Stimulated activated CD4-positive, alpha-beta T cell treated with anti-CD3 and anti-CD28 coated beads, Interleukin-15, amount 100 ng/mL, for 48 hours (primary cell): ENCODE data around the gene ZNF579.

Experiments
- DNase-seq, 2 donors: peaks; one replicate each; pipeline ENCODE4 v3.0.0-alpha.2; 2020; ENCODE audit warnings: low read depth in 2 of 2

ZNF579 gene

GRCh38 chr19:55611983-55612645 is 31.5 kb upstream of the ZNF579 start:
- DNase-seq = no peak

- DNase-seq = no peak
Observed at GRCh38 chr19:55611300-55611982, 30.8 kb upstream of the ZNF579 start.

- no peak for DNase-seq
Observed at GRCh38 chr19:55609326-55609725, 28.7 kb upstream of the ZNF579 start.

- DNase-seq = no peak
Observed at GRCh38 chr19:55606817-55607216, 26.2 kb upstream of the ZNF579 start.

GRCh38 chr19:55606471-55606787 is 25.8 kb upstream of the ZNF579 start:
- DNase-seq = no peak

DNA sequence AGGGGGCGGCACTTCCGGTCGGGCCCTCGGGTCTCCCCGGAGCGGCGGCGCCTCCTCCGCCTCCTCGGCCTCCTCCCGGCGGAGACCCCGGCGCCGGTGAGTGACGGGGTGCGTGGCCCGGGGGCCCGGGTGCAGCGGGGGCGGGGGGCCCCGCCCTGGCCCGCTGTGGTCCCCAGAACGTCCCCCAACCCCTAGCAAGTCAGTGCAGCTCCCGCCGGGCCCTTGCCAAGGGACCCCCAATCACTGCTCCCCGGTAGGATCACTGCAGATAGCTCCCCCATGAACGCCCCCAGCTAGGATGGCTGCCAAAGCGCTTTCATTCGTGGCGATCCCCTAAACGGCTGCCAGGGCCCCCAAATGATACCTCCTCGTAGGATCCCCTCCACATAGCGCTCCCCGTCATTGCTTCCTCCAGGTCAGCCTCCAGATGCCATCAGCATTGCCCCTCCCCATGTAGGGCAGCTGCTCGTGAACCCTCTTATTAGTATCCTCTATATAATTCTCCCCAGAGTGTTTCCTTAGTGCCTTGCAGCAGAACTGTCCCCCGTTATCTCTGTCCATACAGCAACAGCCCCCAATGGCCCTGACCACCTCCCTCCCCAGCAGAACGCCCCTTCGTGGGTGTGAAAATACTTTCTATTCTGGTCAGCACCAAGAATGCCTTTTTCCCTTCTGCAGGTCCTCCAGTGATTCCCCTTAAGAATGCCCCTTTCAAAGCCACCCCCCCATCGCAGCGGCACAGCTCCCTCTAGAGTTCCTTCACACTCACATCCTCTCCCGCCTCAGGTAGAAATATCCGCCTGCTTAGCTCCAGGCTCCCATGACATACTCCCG is 25.2 kb upstream of the ZNF579 start, which contains the start of gene ZNF865:
Gene ZNF865 (plus strand): TSS at position 11 of the 834 bp plus-strand sequence. CDS start 7,972 bp downstream, outside the sequence.
- DNase-seq = peak; percentile 53 to 57

DNA sequence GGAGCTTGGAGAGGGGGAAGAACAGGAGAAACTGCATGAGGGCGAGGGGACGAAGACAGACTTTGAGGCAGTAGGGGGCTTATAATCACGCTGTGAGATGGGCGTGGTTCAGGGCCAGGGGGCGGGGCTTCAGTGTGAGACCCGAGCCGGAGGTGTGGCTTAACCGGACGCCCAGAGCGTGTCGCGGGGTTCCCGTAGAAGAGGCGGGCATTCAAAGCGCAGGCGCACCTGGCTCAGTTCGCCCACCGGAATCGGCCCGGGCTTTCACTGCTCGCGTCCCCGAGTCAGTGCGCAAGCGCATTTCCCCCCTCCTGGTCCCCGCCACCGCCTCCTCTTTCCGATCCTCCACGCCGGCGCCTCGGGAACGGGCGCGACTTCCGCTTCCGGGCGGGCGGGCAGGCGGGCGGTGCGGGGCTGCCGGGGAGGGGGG is 24.6 kb upstream of the ZNF579 start:
- peak; percentile 98 for DNase-seq

DNA sequence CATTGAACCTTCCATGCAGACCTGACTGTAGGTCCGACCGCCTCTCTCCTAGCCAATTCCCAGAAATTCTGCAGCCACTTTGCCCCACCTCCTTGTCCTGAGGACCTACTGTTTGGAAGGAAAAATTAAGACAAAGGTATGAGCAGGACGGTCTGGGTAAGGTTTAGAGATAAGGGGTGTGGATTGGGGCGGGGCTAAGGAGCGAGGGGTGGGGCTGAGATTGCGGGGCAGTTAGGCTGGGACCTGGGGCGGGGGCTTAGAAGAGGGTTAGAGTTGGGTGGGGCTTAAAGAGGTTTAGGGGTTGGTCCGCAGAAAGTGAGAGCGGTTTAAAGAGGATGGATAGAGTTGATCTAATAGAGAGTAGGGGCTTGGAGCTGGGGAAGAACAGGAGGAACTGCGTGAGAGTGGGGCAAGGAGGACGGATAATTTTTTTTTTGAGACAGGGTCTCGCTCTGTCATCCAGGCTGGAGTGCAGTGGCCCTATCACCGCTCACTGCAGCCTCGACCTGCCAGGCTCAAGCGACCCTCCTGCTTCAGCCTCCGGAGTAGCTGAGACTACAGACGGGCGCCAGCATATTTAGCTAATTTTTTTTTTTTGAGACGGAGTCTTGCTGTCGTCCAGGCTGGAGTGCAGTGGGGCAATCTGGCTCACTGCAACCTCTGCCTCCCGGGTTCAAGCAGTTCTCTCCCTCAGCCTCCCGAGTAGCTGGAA is 23.1 kb upstream of the ZNF579 start:
- no peak for DNase-seq

DNA sequence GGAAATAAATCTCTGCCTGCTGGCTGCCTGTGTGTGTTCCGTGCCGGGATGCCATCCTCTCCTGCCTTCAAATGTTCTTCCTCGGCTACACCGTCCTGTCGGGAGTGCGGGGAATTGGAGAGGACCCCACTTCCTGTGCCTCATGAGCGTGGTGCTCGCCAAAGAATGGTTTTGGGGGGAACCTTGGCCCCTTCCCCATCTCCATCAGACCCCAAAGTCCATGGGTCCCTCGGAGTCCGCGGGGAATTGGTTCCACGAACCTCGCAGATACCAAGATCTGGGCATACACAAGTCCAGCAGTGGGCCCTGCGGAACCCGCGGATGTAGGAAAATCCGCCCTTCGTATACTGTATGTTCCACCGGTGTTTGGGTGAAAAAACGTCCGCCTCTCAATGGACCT is 22.5 kb upstream of the ZNF579 start:
- DNase-seq = no peak

GRCh38 chr19:55602104-55603001 is 21.7 kb upstream of the ZNF579 start:
- no peak for DNase-seq

GRCh38 chr19:55601084-55601483 is 20.4 kb upstream of the ZNF579 start:
- DNase-seq = no peak

- no peak for DNase-seq
Observed at GRCh38 chr19:55600662-55601028, 20.0 kb upstream of the ZNF579 start.

DNA sequence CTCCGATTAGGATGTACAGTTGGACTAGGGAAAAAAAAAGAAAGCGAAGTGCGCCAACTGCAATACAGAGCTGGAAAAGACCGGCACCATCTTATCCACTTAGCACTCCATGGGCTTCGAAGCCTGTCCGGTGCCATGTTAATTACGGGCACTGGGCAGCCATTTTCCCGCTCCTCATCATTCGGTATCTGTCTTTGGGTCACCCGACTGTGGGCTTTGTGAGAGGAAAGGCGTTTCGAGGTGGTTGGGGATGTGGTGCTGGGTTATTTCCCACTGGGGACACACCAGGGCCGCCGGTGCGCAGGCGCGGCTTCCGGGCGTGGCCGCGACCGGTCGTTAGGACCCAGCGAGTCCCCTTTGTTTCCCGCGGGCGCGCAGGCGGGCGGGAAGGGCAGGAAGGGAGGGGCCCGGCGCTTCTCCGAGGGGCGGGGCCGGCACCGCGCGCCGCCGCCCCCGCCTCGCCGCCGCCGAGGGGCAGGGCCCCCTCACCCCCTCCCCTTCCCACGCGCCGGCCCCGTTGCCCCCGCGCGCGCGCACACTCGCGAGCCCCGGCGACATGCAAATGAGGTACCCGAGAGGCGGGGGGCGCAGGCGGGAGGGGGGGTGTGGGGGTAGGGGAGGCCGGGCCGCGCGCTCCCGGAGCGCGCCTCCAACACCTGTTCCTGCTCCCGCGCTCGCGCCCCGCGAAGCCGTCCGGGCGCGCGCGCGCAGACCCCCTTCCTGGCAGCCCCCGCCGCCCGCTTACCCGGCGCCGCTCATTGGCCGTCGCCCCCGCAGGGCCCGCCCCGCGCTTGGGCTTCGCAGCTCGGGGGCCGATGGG is 19.4 kb upstream of the ZNF579 start, which contains the start of gene ZNF524:
Gene ZNF524 (plus strand): TSS at position 447 of the 820 bp plus-strand sequence. CDS start 1,825 bp downstream, outside the sequence.
- DNase-seq = peak; percentile 74 to 78

DNA sequence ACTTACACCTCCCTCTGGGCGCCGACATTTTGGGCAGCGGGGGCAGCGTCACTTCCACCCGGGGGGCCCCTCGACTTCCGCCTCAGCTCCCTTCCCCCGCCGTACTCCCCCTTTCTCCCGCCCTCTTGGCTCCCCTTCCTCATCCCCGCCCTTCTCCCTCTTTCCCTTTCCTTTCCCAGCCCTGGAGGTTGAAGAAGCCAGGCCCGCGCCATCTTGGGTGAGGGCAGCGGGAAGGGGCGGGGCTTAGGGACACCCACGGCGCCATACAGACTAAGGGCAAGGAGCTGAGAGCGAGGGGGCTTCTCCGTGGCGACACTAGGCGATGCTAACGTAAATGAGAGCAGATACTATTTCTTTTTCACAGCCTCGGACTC is 18.8 kb upstream of the ZNF579 start, which contains the start of gene FIZ1:
Gene FIZ1 (minus strand): TSS at position 50 of the 374 bp plus-strand sequence. CDS start 1,652 bp downstream, outside the sequence.
- DNase-seq = peak; percentile 95

DNA sequence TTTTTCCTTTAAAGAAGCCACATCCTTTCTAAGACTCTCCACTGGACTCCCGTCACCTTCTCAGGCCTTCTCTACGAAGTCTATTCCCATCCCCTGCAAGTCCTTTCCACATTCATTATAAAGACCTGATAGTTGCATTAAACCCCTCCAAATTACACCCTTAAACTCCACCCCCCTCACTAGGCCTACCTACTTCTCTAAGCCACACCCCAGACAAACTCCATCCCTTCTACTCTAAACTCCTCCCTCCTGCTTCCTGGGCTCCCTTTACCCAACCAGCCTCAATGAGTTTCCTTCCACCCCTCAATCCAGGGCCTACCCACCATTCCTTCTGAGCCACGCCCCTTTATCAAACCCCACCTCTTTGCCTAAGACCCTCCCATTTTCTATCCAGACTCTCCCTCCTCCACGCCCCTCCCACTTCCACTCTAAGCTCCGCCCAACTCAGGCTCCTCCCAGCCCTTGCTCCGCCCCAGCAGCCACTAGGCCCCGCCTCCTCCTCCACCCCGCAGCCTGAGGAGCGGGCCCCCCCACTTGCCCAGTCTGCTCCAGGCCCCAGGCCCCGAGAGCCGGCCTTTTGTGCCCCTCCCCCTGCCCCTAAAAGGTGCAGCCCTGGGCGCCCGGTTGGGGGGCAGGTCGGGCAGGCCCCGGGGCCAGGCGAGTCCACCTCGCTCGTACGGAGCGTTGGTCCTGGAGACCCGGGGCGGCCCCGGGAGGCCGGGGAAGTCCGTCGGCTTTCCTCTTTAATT is 18.2 kb upstream of the ZNF579 start:
- DNase-seq = peak; percentile 91 to 95

DNA sequence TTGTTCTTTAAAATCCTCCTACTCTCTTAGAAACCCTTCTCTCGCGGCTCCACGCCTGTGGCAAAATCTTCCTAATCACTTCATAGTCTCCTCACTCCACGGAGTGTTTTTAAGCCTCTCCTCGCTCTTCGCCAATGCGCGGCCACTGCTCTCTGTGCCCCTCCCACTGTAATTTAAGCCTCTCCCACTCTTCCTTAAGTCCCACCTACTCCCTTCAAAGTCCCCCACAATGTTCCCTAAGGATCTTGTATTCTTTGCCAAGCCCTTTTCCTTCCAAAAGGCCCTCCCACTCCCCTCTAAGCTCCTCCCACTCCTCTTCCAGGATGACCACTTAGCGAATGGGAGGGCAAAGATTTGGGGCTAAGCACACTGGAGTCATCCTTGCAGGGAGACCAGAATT is 17.4 kb upstream of the ZNF579 start:
- no peak for DNase-seq

GRCh38 chr19:55597501-55597921 is 16.9 kb upstream of the ZNF579 start:
- no peak for DNase-seq

- DNase-seq = no peak
Observed at GRCh38 chr19:55596304-55596703, 15.7 kb upstream of the ZNF579 start.

DNA sequence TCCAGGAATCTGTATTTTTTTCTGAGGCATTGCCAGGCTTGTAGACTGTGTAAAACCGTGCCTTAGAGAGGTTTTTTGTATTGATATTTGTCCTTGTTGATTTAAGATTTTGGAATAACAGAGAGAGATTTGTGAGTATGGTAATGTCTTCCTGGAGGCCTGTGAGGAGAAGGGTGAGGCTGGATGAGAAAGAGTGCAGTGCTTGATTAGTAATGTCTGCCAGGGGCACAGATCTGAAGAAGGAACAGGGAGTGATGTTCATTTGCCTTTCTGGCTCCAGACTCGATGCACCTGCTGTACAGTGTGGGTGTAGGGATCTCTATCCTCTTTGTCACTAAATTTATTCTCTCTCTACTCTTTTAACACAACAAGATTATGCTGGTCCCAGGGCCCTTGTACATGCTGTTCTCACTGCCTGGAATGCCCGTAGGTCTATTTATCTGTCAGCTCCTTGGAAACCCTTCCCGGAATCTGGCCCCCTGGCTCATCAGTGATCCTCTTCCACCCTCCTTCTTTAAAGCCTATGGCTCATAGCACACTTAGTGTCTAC is 14.4 kb upstream of the ZNF579 start:
- no peak for DNase-seq
